Mammary epithelial cell (primary cell): ENCODE results near the gene SCAF8.

Source experiments
- CTCF ChIP-seq, 2 donors: IDR thresholded peaks in 1 of 2; conservative IDR thresholded peaks in 1 of 2; 2 replicates each; pipeline ENCODE4 v1.5.1; 2011 to 2012; ENCODE audit warnings: inconsistent platforms in 2 of 2, low read length in 2 of 2, mild to moderate bottlenecking in 2 of 2, control low read depth in 1 of 2, low read depth in 1 of 2; ENCODE audit not compliant: insufficient read depth in 1 of 2; ENCODE audit errors: extremely low read depth in 1 of 2
- EZH2 ChIP-seq: IDR thresholded peaks from 2 replicates; pipeline ENCODE4 v1.6.1; 2012; ENCODE audit warnings: low read length, inconsistent platforms, borderline replicate concordance

GRCh38 chr6:154792325-154792724, 59.1 kb downstream of the SCAF8 start:
- TF ChIP-seq CTCF (conservative IDR thresholded peaks at IDR 0.05 in 1 of 2, IDR thresholded peaks at IDR 0.05 in 1 of 2; ENCODE audit: extremely low read depth in 1 of 2, insufficient read depth in 1 of 2, low read depth in 1 of 2, low read length in 2 of 2) (no peak), EZH2 (no peak)
